Activated effector memory CD4-positive, alpha-beta T cell treated with Interleukin-2 at 50 U/mL for 16 hours (primary cell): ENCODE data around the gene MAP3K14.
A peak's percentile ranks its signal among the peaks of the same experiment; 100 is the strongest.

Experiments used
- DNase-seq: peaks from one replicate; pipeline ENCODE4 v3.0.0-alpha.2; 2020

Gene MAP3K14

GRCh38 chr17:45277216-45277849 lies 39.5 kb downstream of the MAP3K14 start:
- DNase-seq: peak; percentile 78

- no peak for DNase-seq
These were observed 40.8 kb downstream of the MAP3K14 start for GRCh38 chr17:45276031-45276430.

GRCh38 chr17:45274033-45274432 lies 42.8 kb downstream of the MAP3K14 start:
- no peak for DNase-seq

GRCh38 chr17:45273551-45273957 lies 43.3 kb downstream of the MAP3K14 start:
- DNase-seq: no peak

GRCh38 chr17:45271603-45272002 lies 45.2 kb downstream of the MAP3K14 start:
- DNase-seq: no peak

GRCh38 chr17:45270828-45271418 lies 45.9 kb downstream of the MAP3K14 start:
- DNase-seq: peak; percentile 21

- no peak for DNase-seq
These were observed 46.9 kb downstream of the MAP3K14 start for GRCh38 chr17:45269912-45270311.

GRCh38 chr17:45267436-45268055 lies 49.3 kb downstream of the MAP3K14 start:
- no peak for DNase-seq

- DNase-seq: no peak
These were observed 50.4 kb downstream of the MAP3K14 start for GRCh38 chr17:45266372-45266926.

GRCh38 chr17:45265821-45266220 lies 51.0 kb downstream of the MAP3K14 start:
- no peak for DNase-seq

- no peak for DNase-seq
These were observed 51.8 kb downstream of the MAP3K14 start for GRCh38 chr17:45264988-45265387.

GRCh38 chr17:45264430-45264829 lies 52.4 kb downstream of the MAP3K14 start:
- no peak for DNase-seq

- no peak for DNase-seq
These were observed 53.4 kb downstream of the MAP3K14 start for GRCh38 chr17:45263477-45263860.

GRCh38 chr17:45262516-45263476 lies 54.0 kb downstream of the MAP3K14 start:
- no peak for DNase-seq

- peak; percentile 62 for DNase-seq
These were observed 55.0 kb downstream of the MAP3K14 start, which contains the start of gene SPATA32 for GRCh38 chr17:45261577-45262515. Gene SPATA32, minus strand, starts transcription at chr17:45262094. Its CDS starts 78 bp downstream, at chr17:45262016.

GRCh38 chr17:45260204-45260783 lies 56.5 kb downstream of the MAP3K14 start:
- no peak for DNase-seq

- DNase-seq: no peak
These were observed 57.8 kb downstream of the MAP3K14 start for GRCh38 chr17:45258981-45259380.

GRCh38 chr17:45257115-45257514 lies 59.7 kb downstream of the MAP3K14 start:
- no peak for DNase-seq

- DNase-seq: no peak
These were observed 60.5 kb downstream of the MAP3K14 start for GRCh38 chr17:45256114-45256966.

- no peak for DNase-seq
These were observed 61.5 kb downstream of the MAP3K14 start for GRCh38 chr17:45255358-45255757.
